ENCODE results near the gene PCDHGB7. TPM values are rescaled to one million over a fixed set of nuclear protein-coding genes. Genes with fewer than 3 reads are reported as not detected.

PCDHGB7 gene
- total RNA-seq, 1 experiment from 2014 or later: 0.54 TPM

DNA sequence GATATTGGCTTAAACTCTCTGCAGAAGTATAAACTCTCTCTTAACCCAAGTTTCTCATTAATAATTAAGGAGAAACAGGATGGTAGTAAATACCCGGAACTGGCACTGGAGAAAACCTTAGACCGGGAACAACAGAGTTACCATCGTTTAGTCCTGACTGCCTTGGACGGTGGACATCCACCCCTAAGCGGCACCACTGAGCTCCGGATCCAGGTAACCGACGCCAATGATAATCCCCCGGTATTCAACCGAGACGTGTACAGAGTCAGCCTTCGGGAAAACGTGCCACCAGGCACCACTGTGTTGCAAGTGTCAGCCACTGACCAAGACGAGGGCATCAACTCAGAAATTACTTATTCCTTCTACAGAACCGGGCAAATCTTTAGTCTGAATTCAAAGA, 18.9 kb upstream of the PCDHGB7 start:
- Histone ChIP-seq H3K4me1 (ENCODE audit: control insufficient read depth in 1 of 2, insufficient read depth in 2 of 2, low read length in 2 of 2) (no peaks in the 10 kb centered on the region), H4K20me1 (ENCODE audit: insufficient read depth) (no peaks in the 10 kb centered on the region), H3K36me3 (ENCODE audit: control insufficient read depth in 1 of 2, insufficient read depth in 2 of 2, low read length in 2 of 2) (no peaks in the 10 kb centered on the region), H3K4me2 (ENCODE audit: low read length) (no peak overlapping the region), H2AFZ (ENCODE audit: low read depth, low read length, poor library complexity, severe bottlenecking) (no peak overlapping the region), H3K9me2 (ENCODE audit: insufficient read depth) (no peaks in the 10 kb centered on the region), H3K27me3 (ENCODE audit: insufficient read depth, low read length) (no peaks in the 10 kb centered on the region), H3K27ac (ENCODE audit: low read depth, low read length) (no peak overlapping the region), H3K9me3 (ENCODE audit: control insufficient read depth in 1 of 2, insufficient read depth in 1 of 2, low read depth in 1 of 2, low read length in 2 of 2) (no peaks in the 10 kb centered on the region; a peak in 1 of 4 replicates), H3K9ac (ENCODE audit: low read length) (no peak overlapping the region), H3K4me3 (replicated peaks in 1 of 2; ENCODE audit: low read depth in 1 of 2, low read length in 2 of 2) (no peak overlapping the region), H3K79me2 (ENCODE audit: insufficient read depth, low read length) (no peaks in the 10 kb centered on the region)
- DNase-seq (ENCODE audit: low read depth, low spot score) (no peak), ATAC-seq (no peak)
- no TSS peak for BruUV-seq (replicated peaks)
- intact Hi-C loops (cut with micrococcal nuclease): no loop called here
- ChIA-PET RAD21 (ENCODE audit: low non-redundant PET in 1 of 2, low total read pairs in 2 of 2, uncharacterized antibody in 2 of 2, unreplicated experiment in 2 of 2) (no interaction called here), POLR2A (no interaction called here), CTCF (no interaction called here)
- TF ChIP-seq FOSL1 (IDR thresholded peaks at IDR 0.05; ENCODE audit: low read depth) (no peak), SIN3A (IDR thresholded peaks at IDR 0.05; ENCODE audit: low read depth) (no peak), TCF7L2 (IDR thresholded peaks at IDR 0.05; ENCODE audit: borderline replicate concordance, extremely low read depth, insufficient read depth, insufficient read length) (no peak)
- TF ChIP-seq, protein P1, sequence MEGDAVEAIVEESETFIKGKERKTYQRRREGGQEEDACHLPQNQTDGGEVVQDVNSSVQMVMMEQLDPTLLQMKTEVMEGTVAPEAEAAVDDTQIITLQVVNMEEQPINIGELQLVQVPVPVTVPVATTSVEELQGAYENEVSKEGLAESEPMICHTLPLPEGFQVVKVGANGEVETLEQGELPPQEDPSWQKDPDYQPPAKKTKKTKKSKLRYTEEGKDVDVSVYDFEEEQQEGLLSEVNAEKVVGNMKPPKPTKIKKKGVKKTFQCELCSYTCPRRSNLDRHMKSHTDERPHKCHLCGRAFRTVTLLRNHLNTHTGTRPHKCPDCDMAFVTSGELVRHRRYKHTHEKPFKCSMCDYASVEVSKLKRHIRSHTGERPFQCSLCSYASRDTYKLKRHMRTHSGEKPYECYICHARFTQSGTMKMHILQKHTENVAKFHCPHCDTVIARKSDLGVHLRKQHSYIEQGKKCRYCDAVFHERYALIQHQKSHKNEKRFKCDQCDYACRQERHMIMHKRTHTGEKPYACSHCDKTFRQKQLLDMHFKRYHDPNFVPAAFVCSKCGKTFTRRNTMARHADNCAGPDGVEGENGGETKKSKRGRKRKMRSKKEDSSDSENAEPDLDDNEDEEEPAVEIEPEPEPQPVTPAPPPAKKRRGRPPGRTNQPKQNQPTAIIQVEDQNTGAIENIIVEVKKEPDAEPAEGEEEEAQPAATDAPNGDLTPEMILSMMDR (IDR thresholded peaks at IDR 0.05 in 2 of 3, conservative IDR thresholded peaks at IDR 0.05 in 1 of 3; ENCODE audit: borderline replicate concordance in 1 of 3, insufficient read depth in 1 of 3, low read depth in 2 of 3, low read length in 2 of 3): no peak
- TF ChIP-seq, protein P2, sequence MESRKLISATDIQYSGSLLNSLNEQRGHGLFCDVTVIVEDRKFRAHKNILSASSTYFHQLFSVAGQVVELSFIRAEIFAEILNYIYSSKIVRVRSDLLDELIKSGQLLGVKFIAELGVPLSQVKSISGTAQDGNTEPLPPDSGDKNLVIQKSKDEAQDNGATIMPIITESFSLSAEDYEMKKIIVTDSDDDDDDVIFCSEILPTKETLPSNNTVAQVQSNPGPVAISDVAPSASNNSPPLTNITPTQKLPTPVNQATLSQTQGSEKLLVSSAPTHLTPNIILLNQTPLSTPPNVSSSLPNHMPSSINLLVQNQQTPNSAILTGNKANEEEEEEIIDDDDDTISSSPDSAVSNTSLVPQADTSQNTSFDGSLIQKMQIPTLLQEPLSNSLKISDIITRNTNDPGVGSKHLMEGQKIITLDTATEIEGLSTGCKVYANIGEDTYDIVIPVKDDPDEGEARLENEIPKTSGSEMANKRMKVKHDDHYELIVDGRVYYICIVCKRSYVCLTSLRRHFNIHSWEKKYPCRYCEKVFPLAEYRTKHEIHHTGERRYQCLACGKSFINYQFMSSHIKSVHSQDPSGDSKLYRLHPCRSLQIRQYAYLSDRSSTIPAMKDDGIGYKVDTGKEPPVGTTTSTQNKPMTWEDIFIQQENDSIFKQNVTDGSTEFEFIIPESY (IDR thresholded peaks at IDR 0.05; ENCODE audit: extremely low read depth, insufficient replicate concordance, low read length): no peak
- TF ChIP-seq, protein P3, sequence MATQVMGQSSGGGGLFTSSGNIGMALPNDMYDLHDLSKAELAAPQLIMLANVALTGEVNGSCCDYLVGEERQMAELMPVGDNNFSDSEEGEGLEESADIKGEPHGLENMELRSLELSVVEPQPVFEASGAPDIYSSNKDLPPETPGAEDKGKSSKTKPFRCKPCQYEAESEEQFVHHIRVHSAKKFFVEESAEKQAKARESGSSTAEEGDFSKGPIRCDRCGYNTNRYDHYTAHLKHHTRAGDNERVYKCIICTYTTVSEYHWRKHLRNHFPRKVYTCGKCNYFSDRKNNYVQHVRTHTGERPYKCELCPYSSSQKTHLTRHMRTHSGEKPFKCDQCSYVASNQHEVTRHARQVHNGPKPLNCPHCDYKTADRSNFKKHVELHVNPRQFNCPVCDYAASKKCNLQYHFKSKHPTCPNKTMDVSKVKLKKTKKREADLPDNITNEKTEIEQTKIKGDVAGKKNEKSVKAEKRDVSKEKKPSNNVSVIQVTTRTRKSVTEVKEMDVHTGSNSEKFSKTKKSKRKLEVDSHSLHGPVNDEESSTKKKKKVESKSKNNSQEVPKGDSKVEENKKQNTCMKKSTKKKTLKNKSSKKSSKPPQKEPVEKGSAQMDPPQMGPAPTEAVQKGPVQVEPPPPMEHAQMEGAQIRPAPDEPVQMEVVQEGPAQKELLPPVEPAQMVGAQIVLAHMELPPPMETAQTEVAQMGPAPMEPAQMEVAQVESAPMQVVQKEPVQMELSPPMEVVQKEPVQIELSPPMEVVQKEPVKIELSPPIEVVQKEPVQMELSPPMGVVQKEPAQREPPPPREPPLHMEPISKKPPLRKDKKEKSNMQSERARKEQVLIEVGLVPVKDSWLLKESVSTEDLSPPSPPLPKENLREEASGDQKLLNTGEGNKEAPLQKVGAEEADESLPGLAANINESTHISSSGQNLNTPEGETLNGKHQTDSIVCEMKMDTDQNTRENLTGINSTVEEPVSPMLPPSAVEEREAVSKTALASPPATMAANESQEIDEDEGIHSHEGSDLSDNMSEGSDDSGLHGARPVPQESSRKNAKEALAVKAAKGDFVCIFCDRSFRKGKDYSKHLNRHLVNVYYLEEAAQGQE (IDR thresholded peaks at IDR 0.05; ENCODE audit: low read depth): no peak
